Fibroblast of lung (primary cell): ENCODE data around the gene ROBO1. TPM values are rescaled to one million over a fixed set of nuclear protein-coding genes. Genes with fewer than 3 reads are reported as not detected.
"Not testable (repeated sequence)": the region's sequence is repeated elsewhere in the genome, so short reads cannot be mapped to it uniquely, and the experiment has no call there.

Experiments used
- DNase-seq, 2 donors: peaks; one replicate each; pipeline versions ENCODE4 v3.0.0 to v3.0.0-alpha.2; 2010; ENCODE audit warnings: low read depth in 2 of 2
- H2AFZ ChIP-seq: 2 replicates; pipeline ENCODE4 v1.5.1; 2012; ENCODE audit warnings: low read length, control low read depth, inconsistent platforms
- H3K27ac ChIP-seq: 2 replicates; pipeline ENCODE4 v1.5.1; 2011; ENCODE audit warnings: low read length, control low read depth; ENCODE audit not compliant: insufficient read depth
- H3K27me3 ChIP-seq: 2 replicates; pipeline ENCODE4 v1.5.1; 2011; ENCODE audit warnings: mild to moderate bottlenecking, low read length; ENCODE audit not compliant: control insufficient read depth, insufficient read depth
- H3K36me3 ChIP-seq: 2 replicates; pipeline ENCODE4 v1.5.1; 2011; ENCODE audit warnings: low read length; ENCODE audit not compliant: control insufficient read depth, insufficient read depth
- H3K4me1 ChIP-seq: 2 replicates; pipeline ENCODE4 v1.5.1; 2011; ENCODE audit warnings: low read length; ENCODE audit not compliant: control insufficient read depth, insufficient read depth; ENCODE audit errors: extremely low read depth
- H3K4me2 ChIP-seq: 2 replicates; pipeline ENCODE4 v1.5.1; 2011; ENCODE audit warnings: low read length, control low read depth; ENCODE audit not compliant: insufficient read depth; ENCODE audit errors: extremely low read depth
- H3K4me3 ChIP-seq, 4 experiments: fragments of 200-600 bp in 1 of 4; sonication (generic) in 1 of 4; replicated peaks in 1 of 4; 2 replicates each; pipeline ENCODE4 v1.5.1; 2011 to 2016; ENCODE audit warnings: low read length in 4 of 4, low read depth in 3 of 4, mild to moderate bottlenecking in 3 of 4, control low read depth in 2 of 4, inconsistent platforms in 1 of 4, mixed read lengths in 1 of 4; ENCODE audit not compliant: insufficient read depth in 1 of 4; ENCODE audit errors: control extremely low read depth in 1 of 4
- H3K79me2 ChIP-seq: 2 replicates; pipeline ENCODE4 v1.5.1; 2012; ENCODE audit warnings: mild to moderate bottlenecking, low read length, inconsistent platforms; ENCODE audit not compliant: control insufficient read depth, insufficient read depth
- H3K9ac ChIP-seq: 2 replicates; pipeline ENCODE4 v1.5.1; 2011; ENCODE audit warnings: mild to moderate bottlenecking, low read length, control low read depth; ENCODE audit not compliant: insufficient read depth
- H3K9me3 ChIP-seq: 2 replicates; pipeline ENCODE4 v1.5.1; 2012; ENCODE audit warnings: low read depth, low read length; ENCODE audit not compliant: control insufficient read depth, insufficient read depth
- H4K20me1 ChIP-seq: 2 replicates; pipeline ENCODE4 v1.5.1; 2011; ENCODE audit warnings: low read length; ENCODE audit not compliant: control insufficient read depth, insufficient read depth; ENCODE audit errors: extremely low read depth
- CTCF ChIP-seq, 2 donors: IDR thresholded peaks in 1 of 2; conservative IDR thresholded peaks in 1 of 2; 1 replicate in 1 of 2; 2 replicates in 1 of 2; pipeline ENCODE4 v1.5.1; 2011 to 2012; ENCODE audit warnings: low read length in 2 of 2, control low read depth in 1 of 2, inconsistent platforms in 1 of 2, low read depth in 1 of 2, mild to moderate bottlenecking in 1 of 2
- EZH2 ChIP-seq: IDR thresholded peaks from 2 replicates; pipeline ENCODE4 v1.5.1; 2012; ENCODE audit warnings: low read length, control low read depth, mild to moderate bottlenecking; ENCODE audit errors: missing control alignments
- polyA plus RNA-seq, 2 donors: library from polyadenylated mRNA; depleted of rRNA in 1 of 2; stranded (reverse) in 1 of 2; unstranded in 1 of 2; fragments of >200 nt; gene quantifications; 2 replicates each; pipeline ENCODE4 v1.2.1, GENCODE V29; 2011 to 2012; ENCODE audit warnings: missing spikeins in 1 of 2
- total RNA-seq: library from RNA; depleted of rRNA; stranded (reverse); fragments of >200 nt; gene quantifications from 2 replicates; pipeline ENCODE4 v1.2.1, GENCODE V29; 2014

The ROBO1 gene
- total and polyA plus RNA-seq, 2 donors (not counting 1 experiment from before 2014, with no cell fraction given): 53.8 to 104 TPM

- Histone ChIP-seq H3K27ac (no peak overlapping the region), H3K4me2 (no peak overlapping the region), H3K27me3 (no peaks in the 10 kb centered on the region), H3K79me2 (no peaks in the 10 kb centered on the region), H2AFZ (no peak overlapping the region), H3K9ac (no peak overlapping the region), H3K4me3 (no peak overlapping the region), H3K9me3 (no peaks in the 10 kb centered on the region), H3K36me3 (no peaks in the 10 kb centered on the region), H4K20me1 (no peaks in the 10 kb centered on the region), H3K4me1 (no peaks in the 10 kb centered on the region)
- TF ChIP-seq EZH2 (no peak), CTCF (conservative IDR thresholded peaks at IDR 0.05 in 1 of 2, IDR thresholded peaks at IDR 0.05 in 1 of 2; ENCODE audit: low read depth in 1 of 2, low read length in 2 of 2) (no peak)
- no peak for DNase-seq
These were observed 40.7 kb upstream of the ROBO1 start for GRCh38 chr3:79808515-79808914.

- H3K79me2 ChIP-seq, H4K20me1 ChIP-seq, H3K36me3 ChIP-seq, H3K9me3 ChIP-seq, H3K4me3 ChIP-seq, H3K4me2 ChIP-seq, H2AFZ ChIP-seq, DNase-seq, H3K9ac ChIP-seq, H3K27ac ChIP-seq, H3K4me1 ChIP-seq, H3K27me3 ChIP-seq: not testable (repeated sequence)
These were observed 22.4 kb upstream of the ROBO1 start for GRCh38 chr3:79790177-79790576.

GRCh38 chr3:79773291-79773690 is 5.5 kb upstream of the ROBO1 start:
- no peak overlapping the region for H3K9ac ChIP-seq

More at GRCh38 chr3:79773291-79773690, 5.5 kb upstream of the ROBO1 start:
- TF ChIP-seq CTCF (conservative IDR thresholded peaks at IDR 0.05 in 1 of 2, IDR thresholded peaks at IDR 0.05 in 1 of 2; ENCODE audit: low read depth in 1 of 2, low read length in 2 of 2): no peak
- TF ChIP-seq EZH2: no peak
- Histone ChIP-seq H3K27ac (no peak overlapping the region), H3K36me3 (no peaks in the 10 kb centered on the region), H3K4me3 (no peak overlapping the region), H3K27me3 (no peaks in the 10 kb centered on the region), H3K4me2 (no peak overlapping the region), H3K9me3 (no peaks in the 10 kb centered on the region), H2AFZ (no peak overlapping the region), H3K79me2 (no peaks in the 10 kb centered on the region), H3K4me1 (no peaks in the 10 kb centered on the region), H4K20me1 (no peaks in the 10 kb centered on the region)
- no peak for DNase-seq
